RWPE2 (cell line): ENCODE measurements around the gene CERS6.
A peak's percentile ranks its signal among the peaks of the same experiment; 100 is the strongest.

ENCODE experiments used
- ATAC-seq: fragments of 200-7000 bp; cut with Tn5 transposase; 3 replicates; pipeline ENCODE4 v1.9.1; 2021; ENCODE audit warnings: low read depth
- DNase-seq: peaks from one replicate; pipeline ENCODE4 v3.0.0-alpha.2; 2020; ENCODE audit warnings: low spot score
- H3K27ac ChIP-seq: fragments of 450-650 bp; 2 replicates; pipeline ENCODE4 v1.5.1; 2017; ENCODE audit warnings: mild to moderate bottlenecking; ENCODE audit not compliant: poor library complexity, severe bottlenecking
- H3K27me3 ChIP-seq: fragments of 250-450 bp; sonication (Bioruptor Pico); 2 replicates; pipeline ENCODE4 v1.5.1; 2021; ENCODE audit warnings: mild to moderate bottlenecking, moderate library complexity; ENCODE audit not compliant: insufficient read depth, poor library complexity, severe bottlenecking
- H3K36me3 ChIP-seq: fragments of 250-450 bp; sonication (Bioruptor Pico); 2 replicates; pipeline ENCODE4 v1.5.1; 2020; ENCODE audit warnings: low read depth, mild to moderate bottlenecking, moderate library complexity
- H3K4me1 ChIP-seq: fragments of 250-450 bp; sonication (Bioruptor Pico); 2 replicates; pipeline ENCODE4 v1.5.1; 2021; ENCODE audit warnings: mild to moderate bottlenecking, moderate library complexity; ENCODE audit not compliant: insufficient read depth, poor library complexity, severe bottlenecking
- H3K4me3 ChIP-seq: fragments of 250-450 bp; sonication (Bioruptor Pico); 2 replicates; pipeline ENCODE4 v1.5.1; 2021; ENCODE audit warnings: mild to moderate bottlenecking, moderate library complexity; ENCODE audit not compliant: severe bottlenecking
- H3K9me3 ChIP-seq: fragments of 250-450 bp; sonication (Bioruptor Pico); 2 replicates; pipeline ENCODE4 v1.5.1; 2021; ENCODE audit warnings: mild to moderate bottlenecking, moderate library complexity; ENCODE audit not compliant: severe bottlenecking
- TF ChIP-seq, protein P1 (sequence below): fragments of 450-650 bp; IDR thresholded peaks from one replicate; pipeline ENCODE4 v1.5.1; 2017; ENCODE audit warnings: mild to moderate bottlenecking, moderate library complexity; ENCODE audit not compliant: poor library complexity, severe bottlenecking

The CERS6 gene

DNA sequence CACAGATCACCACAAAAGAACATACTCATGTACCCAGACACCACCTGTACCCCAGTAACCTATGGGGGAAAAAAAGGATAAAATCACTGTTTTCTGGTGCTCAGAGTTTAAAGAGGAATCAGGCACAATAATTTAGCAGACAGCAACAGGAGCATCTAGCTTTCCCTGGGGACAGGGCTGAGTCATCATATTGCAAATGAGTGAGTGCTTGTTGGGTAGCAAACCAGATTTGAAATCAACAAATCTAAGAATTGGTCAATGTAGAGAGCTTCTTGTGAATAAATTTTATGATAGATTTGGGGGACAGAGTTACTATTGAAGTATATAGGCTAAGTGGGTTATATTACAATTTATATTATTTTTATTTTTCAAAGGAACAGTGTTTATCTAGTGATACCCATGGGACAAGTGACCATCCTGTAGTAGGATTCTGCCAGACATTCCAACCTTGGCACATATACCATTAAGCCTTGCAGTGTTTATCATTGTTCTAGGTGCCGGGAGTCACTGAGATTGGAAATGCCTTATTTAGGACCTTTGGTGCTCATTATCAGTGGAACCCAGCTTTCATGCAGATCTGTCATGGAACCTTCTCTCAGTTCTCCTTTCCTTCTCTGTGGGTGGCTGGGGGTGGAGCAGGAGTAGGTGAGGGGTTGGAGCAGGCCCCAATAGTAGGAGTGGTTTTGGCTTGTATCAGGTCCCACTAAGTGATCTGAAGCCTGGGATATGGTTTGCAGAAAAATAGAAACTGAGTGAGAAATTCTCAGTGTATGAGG lies 117.2 kb downstream of the CERS6 start:
- Histone ChIP-seq H3K27me3 (no peaks in the 10 kb centered on the region), H3K4me3 (no peak overlapping the region), H3K27ac (no peak overlapping the region), H3K4me1 (peaks cover 23% of the 10 kb centered on the region), H3K36me3 (no peaks in the 10 kb centered on the region), H3K9me3 (no peaks in the 10 kb centered on the region)
- ATAC-seq: no peak
- TF ChIP-seq, protein P1, sequence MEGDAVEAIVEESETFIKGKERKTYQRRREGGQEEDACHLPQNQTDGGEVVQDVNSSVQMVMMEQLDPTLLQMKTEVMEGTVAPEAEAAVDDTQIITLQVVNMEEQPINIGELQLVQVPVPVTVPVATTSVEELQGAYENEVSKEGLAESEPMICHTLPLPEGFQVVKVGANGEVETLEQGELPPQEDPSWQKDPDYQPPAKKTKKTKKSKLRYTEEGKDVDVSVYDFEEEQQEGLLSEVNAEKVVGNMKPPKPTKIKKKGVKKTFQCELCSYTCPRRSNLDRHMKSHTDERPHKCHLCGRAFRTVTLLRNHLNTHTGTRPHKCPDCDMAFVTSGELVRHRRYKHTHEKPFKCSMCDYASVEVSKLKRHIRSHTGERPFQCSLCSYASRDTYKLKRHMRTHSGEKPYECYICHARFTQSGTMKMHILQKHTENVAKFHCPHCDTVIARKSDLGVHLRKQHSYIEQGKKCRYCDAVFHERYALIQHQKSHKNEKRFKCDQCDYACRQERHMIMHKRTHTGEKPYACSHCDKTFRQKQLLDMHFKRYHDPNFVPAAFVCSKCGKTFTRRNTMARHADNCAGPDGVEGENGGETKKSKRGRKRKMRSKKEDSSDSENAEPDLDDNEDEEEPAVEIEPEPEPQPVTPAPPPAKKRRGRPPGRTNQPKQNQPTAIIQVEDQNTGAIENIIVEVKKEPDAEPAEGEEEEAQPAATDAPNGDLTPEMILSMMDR: no peak
- no peak for DNase-seq

DNA sequence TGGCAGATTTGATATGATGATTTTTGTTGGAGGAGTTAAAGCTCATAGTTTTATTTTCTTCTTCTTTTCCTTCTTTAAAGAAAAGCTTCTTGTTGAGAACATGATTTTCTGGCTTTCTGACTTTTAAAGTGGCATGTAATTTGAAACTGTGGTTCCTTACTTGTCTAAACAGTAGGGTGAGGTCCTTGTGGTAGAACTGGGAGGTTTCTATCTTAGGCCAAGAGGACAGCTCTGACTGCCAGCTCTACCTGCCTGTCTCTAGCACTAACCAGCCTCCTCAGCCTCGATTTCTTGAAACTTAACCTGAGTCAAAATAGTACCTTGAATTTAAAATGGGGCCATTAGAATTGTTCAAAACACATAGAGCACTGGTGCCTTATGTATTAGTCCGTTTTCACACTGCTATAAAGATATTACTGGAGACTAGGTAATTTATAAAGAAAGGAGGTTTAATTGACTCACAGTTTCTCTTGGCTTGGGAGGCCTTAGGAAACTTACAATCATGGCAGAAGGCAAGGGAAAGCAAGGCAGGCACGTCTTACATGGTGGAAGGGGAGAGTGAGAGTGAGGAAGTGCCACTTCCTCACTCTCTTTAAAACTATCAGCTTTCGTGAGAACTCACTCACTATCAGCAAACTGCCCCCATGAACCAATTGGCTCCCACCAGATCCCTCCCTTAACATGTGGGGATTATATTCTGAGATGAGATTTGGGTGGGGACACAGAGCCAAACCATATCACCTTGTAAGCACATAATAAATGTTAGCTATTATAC lies 119.0 kb downstream of the CERS6 start:
- Histone ChIP-seq H3K27me3 (no peaks in the 10 kb centered on the region), H3K9me3 (no peaks in the 10 kb centered on the region), H3K36me3 (no peaks in the 10 kb centered on the region), H3K27ac (no peak overlapping the region), H3K4me1 (peaks cover 23% of the 10 kb centered on the region), H3K4me3 (no peak overlapping the region)
- TF ChIP-seq, protein P1: no peak
- DNase-seq (no peak), ATAC-seq (peak; percentile 57; the same call in 1 of the 3 replicates)

DNA sequence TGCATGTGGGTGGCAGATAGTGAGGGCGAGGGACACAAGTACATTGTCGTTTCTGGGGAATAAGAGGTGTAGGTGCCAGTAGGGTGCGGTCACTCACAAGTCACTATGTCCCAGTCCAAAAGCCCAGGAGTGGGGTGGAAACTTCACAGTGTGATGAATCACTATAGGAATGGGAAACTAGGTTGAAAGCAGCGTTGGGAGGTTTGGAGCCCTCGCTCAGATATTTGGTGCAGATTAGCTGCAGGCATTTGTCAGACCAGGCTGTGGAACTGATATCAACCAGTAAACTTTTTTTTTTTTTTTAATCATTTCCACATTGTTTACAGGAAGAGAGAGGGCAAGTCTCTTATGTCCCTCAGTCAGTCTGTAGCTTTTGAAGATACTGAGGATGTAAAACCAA lies 121.8 kb downstream of the CERS6 start:
- ATAC-seq (no peak), DNase-seq (no peak)
- Histone ChIP-seq H3K36me3 (no peaks in the 10 kb centered on the region), H3K27me3 (no peaks in the 10 kb centered on the region), H3K4me1 (peaks cover 8% of the 10 kb centered on the region), H3K4me3 (no peak overlapping the region), H3K9me3 (no peaks in the 10 kb centered on the region), H3K27ac (no peak overlapping the region)
- TF ChIP-seq, protein P1: no peak

DNA sequence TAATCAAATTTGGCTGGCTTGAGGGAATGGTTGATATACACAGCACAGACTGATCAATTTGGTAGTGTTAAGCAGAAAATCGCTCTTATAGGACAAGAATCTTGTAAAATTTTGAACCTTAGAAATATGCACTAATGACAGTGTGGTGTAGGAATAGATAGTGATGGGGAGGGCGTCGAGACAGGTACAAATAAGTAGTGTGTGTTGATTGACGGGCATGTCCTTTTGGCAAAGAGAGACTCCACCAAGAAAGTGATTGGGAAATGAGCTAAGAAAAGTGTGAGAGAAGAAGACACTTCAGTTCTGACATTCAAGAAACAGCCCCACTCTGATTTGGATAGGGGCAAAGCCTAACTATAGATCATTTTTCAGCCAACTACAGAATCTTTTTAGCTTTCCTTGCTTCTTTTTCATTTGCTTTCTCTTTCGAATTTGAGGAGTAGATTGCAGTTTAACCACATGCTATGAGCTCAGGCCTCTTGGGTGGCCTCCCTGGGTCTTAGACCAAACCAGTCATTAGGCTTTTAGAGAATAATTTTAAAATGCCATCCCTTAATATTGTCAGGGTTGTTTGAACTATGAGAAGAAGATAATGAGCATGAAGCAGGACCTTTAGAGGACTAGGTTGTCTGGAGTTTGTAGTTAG lies 127.1 kb downstream of the CERS6 start:
- no peak overlapping the region for H3K4me3 ChIP-seq
- peaks cover 23% of the 10 kb centered on the region for H3K4me1 ChIP-seq
- no peaks in the 10 kb centered on the region for H3K27me3 ChIP-seq
- peak overlapping the region; percentile 87 for H3K27ac ChIP-seq
- ATAC-seq: peak; percentile 15; the same call in 1 of the 3 replicates
- no peaks in the 10 kb centered on the region for H3K36me3 ChIP-seq
- no peak for DNase-seq
- TF ChIP-seq, protein P1: no peak
- no peaks in the 10 kb centered on the region for H3K9me3 ChIP-seq
